ENCODE measurements around the gene PRPSAP1.

DNA sequence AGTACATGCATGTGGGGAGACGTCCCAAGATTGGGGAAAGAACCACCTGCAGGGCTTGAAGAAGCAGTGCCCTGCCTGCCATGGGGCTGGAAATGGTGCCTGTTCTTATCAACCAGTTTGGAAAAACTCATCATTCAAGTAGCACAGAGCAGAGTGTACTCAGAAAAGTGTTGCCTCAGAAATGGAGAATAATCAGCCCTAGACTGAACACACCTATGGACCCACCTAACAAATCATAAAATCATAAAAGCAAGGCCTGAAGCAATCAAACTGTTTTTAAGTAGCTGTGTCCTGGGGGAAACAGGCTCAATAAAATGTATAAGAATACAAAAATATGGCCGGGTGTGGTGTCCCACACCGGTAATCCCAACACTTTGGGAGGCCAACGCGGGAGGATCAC lies 56.8 kb downstream of the PRPSAP1 start:
- TF ChIP-seq, protein P1, sequence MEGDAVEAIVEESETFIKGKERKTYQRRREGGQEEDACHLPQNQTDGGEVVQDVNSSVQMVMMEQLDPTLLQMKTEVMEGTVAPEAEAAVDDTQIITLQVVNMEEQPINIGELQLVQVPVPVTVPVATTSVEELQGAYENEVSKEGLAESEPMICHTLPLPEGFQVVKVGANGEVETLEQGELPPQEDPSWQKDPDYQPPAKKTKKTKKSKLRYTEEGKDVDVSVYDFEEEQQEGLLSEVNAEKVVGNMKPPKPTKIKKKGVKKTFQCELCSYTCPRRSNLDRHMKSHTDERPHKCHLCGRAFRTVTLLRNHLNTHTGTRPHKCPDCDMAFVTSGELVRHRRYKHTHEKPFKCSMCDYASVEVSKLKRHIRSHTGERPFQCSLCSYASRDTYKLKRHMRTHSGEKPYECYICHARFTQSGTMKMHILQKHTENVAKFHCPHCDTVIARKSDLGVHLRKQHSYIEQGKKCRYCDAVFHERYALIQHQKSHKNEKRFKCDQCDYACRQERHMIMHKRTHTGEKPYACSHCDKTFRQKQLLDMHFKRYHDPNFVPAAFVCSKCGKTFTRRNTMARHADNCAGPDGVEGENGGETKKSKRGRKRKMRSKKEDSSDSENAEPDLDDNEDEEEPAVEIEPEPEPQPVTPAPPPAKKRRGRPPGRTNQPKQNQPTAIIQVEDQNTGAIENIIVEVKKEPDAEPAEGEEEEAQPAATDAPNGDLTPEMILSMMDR (IDR thresholded peaks at IDR 0.05; ENCODE audit: low read length): no peak
- TF ChIP-seq EZH2 (optimal IDR thresholded peaks at IDR 0.05; ENCODE audit: low read depth, low read length): no peak
- TF ChIP-seq EZH2phosphoT487 (IDR thresholded peaks at IDR 0.05; ENCODE audit: low read length): no peak

Data from MM.1S (cell line).